HG03280 (cell line): ENCODE results near the gene TNFRSF4.

Experiments used
- ATAC-seq: cut with Tn5 transposase; IDR thresholded peaks from one replicate; pipeline ENCODE4 v1.9.1; 2021; ENCODE audit warnings: mild to moderate bottlenecking, moderate library complexity; ENCODE audit not compliant: unreplicated experiment

The TNFRSF4 gene

DNA sequence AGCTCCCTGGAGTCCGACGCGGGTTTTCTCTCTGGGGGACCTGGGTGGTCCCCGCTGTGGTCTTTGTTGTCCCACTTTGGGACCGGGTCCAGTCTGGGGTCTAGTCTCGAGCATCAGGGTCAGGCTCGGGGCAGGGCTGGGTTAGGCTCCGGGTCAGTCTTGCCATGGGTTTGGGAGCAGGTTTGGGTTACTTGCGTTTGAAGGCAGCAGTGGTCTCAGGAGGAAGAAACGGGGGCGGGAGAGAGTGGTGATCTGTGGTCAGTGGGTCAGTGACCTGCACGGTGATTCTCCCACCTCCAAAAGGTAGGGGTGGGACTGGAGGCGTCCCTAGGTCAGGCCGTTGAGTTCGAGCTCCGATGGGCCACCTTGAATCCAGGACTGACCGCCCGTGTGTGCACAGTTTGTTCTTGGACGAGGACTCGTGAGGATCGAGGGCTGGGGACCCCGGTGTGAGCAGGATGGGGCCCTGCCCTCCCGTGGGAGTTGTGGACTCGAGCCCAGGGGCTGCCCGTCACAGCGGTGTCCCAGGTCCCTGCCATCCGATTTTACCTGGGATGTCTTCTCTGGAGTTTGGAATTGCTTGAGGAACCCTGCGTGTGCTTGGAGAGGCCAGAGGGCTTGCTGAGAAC is 20.3 kb upstream of the TNFRSF4 start:
- no peak for ATAC-seq

DNA sequence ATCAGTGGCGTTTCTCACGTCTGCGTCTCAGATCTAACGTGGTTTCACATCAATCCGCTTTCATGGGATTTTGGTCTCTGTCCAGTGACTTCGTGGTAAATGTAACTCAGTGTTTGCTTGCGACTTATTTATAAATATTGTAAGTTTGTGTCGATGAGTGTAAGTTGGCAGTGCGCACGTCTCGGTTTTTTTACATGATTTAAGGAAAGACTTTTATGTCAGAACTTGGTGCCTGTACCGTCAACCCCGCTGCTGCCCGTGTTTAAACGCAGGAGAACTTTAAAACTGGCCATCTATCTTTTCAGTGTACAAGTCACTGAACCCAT is 19.6 kb upstream of the TNFRSF4 start:
- no peak for ATAC-seq

DNA sequence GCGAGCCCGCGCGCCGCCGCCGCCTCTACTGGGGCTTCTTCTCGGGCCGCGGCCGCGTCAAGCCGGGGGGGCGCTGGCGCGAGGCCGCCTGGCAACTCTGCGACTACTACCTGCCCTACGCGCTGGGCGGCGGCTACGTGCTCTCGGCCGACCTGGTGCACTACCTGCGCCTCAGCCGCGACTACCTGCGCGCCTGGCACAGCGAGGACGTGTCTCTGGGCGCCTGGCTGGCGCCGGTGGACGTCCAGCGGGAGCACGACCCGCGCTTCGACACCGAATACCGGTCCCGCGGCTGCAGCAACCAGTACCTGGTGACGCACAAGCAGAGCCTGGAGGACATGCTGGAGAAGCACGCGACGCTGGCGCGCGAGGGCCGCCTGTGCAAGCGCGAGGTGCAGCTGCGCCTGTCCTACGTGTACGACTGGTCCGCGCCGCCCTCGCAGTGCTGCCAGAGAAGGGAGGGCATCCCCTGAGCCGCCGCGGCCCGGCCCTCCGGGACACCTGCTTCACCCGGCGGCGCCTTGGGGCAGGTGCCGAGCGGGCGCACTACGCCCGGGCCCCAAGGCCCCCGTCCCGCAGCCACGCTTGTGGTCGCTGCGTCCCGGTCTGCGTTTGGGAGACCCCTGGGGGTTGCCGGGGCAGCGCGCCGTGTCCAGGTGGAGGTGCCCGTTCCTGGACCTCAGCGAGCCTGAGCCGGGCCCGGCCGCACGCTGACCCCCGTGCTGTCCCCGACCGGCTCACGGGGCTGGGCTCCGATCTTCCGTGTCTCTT is 19.0 kb upstream of the TNFRSF4 start:
- no peak for ATAC-seq

DNA sequence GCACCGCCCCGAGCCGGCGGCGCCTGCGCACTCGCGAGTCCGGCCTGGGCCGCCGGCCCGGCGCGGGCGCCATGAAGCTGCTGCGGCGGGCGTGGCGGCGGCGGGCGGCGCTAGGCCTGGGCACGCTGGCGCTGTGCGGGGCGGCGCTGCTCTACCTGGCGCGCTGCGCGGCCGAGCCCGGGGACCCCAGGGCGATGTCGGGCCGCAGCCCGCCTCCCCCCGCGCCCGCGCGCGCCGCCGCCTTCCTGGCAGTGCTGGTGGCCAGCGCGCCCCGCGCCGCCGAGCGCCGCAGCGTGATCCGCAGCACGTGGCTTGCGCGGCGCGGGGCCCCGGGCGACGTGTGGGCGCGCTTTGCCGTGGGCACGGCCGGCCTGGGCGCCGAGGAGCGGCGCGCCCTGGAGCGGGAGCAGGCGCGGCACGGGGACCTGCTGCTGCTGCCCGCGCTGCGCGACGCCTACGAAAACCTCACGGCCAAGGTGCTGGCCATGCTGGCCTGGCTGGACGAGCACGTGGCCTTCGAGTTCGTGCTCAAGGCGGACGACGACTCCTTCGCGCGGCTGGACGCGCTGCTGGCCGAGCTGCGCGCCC is 18.3 kb upstream of the TNFRSF4 start, which contains the start of gene B3GALT6:
Gene B3GALT6, plus strand, starts transcription at position 30 of the 588 bp plus-strand sequence. Its CDS starts 42 bp downstream, at position 72.
- no peak for ATAC-seq

DNA sequence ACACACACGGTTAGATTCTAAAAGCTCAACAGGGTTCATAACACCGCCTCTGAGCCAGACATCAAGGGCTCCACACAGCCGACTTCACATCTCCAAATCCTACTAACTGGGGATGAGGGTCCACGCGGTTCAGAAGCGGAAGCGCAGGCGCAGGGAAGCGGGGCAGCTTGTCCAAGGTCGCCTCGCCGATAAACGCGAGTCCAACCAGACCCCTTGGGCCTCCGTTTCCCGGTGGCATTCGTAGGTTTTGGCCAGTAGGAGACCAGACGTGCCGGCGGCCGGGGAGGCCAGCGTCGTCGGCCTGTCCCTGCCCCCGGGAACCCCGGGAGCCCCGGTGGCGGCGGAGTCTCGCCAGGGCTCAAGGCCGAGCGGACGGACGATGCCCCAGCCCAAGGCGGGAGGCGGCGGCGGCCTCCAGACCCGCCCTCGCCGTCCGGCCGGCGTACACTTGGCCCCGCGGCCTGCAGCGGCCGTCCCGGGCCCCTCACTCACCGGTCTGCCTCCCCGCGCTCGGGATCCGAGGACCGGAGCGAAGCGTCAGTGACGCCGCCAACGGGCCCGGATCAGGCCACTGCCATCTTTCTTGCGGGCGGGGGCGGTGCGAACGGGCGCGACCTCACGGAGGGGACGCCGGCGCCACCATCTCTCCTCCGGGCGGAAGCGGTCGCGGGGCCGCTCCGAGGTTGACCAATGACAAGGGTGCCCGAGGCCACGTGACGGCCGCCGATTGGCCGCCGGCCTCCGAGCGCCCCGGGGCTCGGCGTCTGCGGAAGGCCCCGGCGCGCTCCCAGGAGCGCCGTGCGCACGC is 17.7 kb upstream of the TNFRSF4 start, which contains the start of gene SDF4:
Gene SDF4, minus strand, starts transcription at position 602 of the 808 bp plus-strand sequence. CDS start 3,229 bp downstream, outside the sequence.
- ATAC-seq = peak; percentile 91

DNA sequence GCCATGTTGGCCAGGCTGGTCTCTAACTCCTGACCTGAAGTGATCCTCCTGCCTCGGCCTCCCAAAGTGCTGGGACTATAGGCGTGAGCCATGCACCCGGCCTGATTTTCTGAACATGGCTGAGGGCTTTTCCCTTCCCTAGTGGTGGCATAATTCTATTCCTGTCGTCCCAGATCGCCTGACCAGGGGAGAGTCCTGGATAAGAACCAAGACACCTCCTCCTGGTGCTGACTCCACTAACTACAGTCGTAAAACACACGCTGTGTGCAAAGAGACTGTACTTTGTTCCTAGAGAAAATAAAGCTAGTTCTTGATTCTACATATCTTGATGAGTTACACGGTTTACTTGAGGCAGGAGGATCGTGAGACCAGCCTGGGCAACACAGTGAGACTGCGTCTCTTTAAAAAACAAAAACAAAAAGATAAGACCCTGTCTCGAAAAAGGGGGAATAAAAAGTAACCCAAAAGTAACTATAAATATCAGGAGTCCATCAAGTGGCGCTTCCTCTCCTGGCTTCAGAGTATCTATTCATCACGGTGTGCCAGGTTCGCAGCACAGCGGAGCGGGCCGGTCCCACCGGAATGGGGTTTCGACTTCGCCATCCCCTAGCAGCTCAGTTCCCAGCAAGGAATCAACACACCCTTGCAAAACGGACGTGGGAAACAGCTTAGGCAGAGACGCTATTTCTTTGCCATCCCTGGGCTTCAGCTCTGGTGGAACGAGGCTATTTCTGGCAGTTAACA is 16.9 kb upstream of the TNFRSF4 start:
- ATAC-seq = no peak

DNA sequence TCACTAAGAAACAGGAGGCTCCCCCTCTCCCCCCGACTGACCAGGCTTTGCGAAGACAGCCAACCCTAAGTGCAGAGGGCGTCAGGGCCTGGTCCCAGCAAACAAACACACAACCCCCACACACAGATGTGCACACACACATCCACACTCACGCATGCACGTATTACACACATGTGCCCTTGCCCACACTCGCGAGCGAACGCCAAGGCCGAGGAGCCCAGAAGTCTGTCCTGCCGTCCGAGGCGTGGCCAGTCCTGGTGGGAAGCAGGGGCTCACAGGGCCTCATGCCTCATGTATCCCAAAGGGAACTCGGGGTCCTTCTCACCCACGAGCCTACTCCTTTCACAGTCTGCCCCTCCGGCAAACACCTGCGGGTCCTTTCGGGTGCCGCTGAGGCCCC is 15.8 kb upstream of the TNFRSF4 start:
- ATAC-seq = no peak

DNA sequence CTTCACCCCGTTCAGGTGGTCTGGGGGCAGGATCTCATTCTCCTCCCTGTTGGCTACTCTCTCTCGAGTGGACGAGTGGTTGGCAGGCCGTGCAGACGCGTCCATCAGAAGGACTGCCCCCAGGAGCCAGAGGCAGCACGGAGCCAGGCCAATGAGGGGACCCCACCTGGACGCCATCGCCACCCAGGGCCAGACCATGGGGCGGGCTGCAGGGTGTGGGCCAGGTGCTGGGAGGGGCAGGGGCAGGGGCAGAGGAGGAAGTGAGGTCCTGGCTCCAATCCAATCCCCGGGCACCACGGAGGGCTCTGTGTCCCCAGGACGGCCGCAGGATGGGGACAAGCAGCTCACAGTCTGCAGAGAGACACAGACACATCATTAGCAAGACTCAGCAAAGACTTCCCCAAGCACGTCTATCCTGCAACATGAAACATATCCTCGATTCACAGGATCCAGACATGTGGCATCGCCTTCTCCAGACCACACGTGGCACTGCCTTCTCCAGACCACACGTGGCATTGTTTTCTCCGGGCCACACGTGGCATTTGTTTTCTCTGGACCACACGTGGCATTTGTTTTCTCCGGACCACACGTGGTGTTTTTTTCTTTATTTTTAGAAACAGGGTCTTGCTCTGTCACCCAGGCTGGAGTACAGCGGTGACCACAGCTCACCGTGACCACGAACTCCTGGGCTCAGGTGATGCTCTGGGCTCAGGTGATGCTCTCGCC is 14.8 kb upstream of the TNFRSF4 start:
- no peak for ATAC-seq

DNA sequence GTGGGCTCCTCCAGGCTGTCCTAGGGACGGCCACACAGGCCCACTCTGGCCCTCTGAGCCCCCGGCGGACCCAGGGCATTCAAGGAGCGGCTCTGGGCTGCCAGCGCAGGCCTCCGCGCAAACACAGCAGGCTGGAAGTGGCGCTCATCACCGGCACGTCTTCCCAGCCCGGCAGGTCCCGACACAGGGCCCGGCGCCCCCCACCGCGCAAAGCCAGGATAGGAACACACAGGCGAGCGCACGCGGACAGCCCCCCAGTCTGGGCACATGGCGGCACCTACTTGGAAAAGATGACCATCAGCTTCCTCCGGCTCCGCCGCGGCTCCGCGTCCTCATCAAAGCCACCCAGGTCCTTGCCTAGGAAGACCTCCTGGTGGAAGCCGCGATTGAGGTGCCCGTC is 14.2 kb upstream of the TNFRSF4 start:
- ATAC-seq = no peak

DNA sequence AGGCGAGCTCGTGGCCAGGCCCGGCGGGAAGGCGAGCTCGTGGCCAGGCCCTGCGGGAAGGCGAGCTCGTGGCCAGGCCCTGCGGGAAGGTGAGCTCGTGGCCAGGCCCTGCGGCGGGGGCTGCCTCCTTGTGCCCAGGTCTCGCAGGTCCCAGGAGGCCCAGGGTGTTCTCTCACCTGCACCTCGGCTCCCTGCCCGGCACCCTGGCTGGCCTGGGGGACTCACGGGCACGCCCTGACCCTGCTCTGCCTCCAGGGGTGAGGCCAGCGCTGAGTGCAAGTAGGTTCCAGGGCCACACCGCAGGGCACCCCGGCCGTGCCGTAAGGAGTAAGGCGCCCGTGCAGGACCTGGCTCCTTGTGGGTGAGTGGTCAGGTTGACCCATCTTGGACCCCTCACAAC is 13.4 kb upstream of the TNFRSF4 start:
- ATAC-seq = no peak

DNA sequence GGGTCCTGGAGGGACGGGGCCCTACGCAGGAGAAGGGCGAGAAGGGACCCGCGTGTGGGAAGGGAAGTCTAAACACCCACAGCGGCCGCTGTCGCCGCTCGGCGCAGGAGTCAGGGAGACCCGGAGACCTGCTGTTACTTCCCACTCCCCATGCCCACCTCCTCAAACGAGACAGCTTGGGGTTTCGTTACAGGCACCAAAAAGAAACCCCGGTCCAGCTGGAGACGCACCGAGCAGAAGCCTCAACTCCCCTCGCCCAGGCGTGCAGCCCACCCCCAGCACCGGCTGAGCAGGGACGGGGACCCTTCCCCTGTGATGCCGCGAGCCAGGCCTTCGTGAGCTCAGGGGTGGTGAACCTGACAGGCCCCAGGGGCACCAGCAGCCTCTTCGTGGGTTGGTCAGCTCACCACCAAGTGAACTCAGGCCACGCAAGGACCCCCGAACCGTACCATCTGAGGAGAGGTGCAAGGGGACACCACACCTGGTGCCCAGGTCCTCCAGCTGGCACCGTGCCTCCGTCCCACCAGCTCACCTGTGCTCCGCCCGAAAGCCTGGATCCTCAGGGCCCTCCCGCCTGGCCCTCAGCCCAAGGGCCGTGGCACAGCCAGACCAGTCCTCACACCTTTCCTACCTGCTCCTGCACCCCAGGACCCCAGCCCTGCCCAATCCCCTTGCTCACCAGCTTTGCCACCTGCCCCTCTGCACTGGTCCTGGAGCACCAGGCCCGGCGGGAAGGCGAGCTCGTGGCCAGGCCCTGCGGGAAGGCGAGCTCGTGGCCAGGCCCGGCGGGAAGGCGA is 12.8 kb upstream of the TNFRSF4 start:
- no peak for ATAC-seq

DNA sequence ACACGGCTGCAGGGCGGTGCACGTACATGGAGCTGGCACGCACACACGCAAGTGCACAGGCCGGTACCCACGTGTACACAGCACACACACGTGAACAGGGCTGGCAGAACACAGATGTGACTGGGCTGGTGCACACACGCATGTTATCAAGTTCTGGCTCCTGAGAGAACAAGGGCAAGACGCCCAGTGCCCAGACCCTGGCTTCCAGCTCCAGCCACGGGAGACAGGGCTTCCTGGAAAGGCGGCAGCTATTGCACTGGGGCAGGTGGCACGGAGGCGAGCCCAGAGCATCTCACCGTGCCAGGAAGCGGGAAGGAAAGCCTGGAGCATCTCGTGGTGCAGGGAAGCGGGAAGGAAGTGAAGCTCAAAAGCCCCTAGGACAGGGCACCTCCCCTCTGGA is 12.0 kb upstream of the TNFRSF4 start:
- no peak for ATAC-seq

DNA sequence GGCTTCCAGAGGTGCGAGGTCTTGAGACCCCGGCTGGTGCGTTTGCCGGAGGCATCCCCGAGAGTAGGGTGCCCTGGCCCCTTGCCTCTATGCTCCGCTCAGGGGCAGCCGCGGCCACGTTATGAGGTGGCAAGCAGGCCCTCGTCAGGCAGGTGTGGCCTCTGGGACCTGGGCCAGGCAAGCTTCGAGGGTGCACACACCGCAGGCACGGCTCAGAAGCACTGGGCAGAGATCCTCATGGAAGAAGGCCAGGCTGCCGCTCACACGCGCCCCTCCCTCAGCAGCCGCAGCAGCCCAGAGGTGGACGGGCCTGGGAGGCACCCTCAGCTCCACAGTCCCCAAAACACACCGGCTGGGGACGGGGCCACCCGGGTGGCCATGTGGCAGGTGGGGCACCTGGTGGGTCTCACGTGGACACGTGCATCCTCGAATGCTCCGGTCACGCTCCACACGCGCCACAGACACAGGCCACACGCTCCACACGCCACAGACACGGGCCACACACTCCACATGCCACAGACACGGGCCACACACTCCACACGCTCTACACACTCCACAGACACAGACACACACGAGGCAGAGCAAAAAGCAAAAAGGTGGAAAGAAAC is 11.4 kb upstream of the TNFRSF4 start:
- ATAC-seq = no peak

DNA sequence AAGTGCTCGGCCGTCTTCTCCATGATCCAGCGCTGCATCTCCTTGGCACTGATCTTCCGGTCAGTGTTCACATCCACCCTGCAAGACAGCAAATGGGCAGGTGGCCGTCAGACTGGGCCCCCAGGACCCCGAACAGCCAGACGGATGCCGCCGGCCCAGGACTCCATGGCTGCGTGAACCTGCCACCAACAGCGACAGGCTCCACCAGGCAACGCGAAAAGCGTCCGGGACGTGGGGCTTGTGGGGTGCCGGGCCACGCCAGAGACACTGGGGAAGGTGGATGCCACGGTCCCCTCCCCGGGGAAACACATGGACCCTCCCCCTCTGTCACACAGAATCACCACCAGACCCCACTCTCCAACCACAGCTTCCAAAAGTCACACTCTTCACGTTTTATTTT is 9.9 kb upstream of the TNFRSF4 start:
- no peak for ATAC-seq

DNA sequence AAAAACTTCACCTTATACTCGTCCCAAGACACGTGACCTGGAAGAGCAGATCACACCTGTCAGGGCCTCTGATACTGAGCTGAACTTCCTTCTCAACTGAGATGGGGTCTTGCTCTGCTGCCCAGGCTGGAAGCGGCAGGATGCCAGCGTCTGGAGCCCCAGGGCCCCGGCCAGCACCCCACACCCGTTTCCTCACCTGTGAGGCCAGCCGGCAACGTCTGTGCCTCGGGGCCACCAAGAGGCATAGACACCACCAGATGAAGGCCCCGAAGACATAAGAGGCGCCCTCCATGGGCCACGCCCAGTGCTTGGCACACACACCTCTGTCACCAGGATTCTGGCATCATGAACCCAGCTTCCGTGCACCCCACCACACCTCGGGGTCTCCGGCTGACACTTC is 9.4 kb upstream of the TNFRSF4 start:
- no peak for ATAC-seq

DNA sequence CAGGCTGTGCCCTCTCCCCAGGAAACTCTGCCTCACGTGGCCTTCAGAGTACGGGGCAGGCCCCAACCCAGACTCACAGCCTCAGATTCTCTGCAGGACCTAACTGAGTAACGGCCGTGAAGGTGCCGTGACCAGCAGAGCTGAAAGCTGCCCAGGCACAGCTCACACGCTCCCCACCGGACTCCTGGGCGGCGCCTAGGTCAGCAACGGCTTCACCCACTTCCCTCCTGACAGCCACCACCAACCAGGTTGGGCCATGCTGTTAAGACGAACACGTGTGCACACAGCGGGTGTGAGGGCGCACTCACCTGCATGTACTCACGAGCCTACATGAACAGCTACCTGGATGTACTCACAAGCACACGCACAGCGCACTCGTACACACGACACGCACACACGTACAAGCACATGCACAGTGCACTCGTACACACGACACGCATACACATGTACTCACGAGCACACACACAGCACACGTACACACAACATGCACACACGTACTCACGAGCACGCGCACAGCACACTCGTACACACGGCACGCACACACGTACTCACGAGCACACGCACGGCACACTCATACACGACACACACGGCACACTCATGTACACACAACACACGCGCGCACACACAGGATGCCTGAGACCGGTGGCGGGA is 8.7 kb upstream of the TNFRSF4 start:
- no peak for ATAC-seq

DNA sequence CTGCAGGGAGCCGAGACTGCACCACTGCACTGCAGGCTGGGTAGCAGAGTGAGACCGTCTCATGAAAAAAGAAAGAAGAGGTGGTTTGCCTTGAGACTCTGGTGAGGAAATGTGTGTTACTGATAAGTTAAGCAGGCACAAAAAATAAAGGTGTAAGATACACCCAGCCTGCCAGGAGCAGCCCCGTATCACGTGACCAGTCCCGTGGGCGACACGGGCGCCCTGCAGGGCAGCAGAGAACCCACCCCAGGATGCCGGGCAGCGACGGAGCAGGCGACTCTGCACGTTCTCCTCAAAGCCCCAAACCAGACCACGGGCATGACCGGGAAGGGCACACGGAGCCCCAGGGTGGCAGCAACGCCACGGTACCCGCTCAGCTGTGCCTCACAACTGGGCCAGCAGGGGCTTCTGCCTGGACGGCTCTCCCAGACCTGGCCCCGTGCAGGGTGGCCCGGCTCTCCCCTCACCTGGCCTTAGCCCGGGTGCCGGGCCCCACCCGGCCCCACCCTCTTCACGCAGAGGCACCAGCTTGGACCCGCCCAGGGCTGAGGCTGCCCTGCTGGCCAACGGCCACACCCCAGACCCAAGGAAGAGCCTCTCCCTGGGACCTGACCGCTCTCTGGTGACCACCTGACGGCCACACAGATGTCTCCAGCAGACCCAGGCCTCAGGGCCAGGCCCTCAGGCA is 8.1 kb upstream of the TNFRSF4 start:
- ATAC-seq = no peak

DNA sequence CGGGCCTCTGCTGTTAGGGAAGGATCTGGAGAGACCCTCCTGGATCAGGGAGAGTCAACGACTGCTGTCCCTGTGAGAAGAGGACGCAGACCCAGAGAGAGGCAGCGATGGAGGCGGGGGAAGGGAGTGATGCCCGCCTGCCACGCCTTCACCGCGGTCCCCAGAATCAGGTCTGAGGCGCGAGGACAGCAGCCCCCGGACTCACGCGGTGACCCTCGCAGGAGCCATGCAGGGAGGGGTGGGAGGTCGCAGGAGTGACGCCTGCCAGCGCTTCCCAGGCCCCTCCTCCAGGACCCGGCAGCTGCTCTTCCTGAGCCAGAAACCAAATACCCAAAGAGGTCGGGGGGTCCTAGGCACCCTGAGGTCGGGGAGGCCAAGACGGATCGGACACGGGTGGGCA is 6.2 kb upstream of the TNFRSF4 start:
- no peak for ATAC-seq
